DMS153 treated with DMSO at 0.1 percent for 48 hours (cell line): ENCODE data around the gene MINK1.

Experiments
- DNase-seq: peaks from one replicate; lab custom pipeline; 2025; ENCODE audit not compliant: unreplicated experiment; lab: John Stamatoyannopoulos, UW

Gene MINK1

GRCh38 chr17:4928881-4929280 is 95.7 kb downstream of the MINK1 start:
- DNase-seq = no peak

GRCh38 chr17:4931963-4932362 is 98.8 kb downstream of the MINK1 start, which contains the start of gene GP1BA:
Gene GP1BA, plus strand, starts transcription at chr17:4932277. Its CDS starts 328 bp downstream, at chr17:4932605.
- DNase-seq = no peak

DNA sequence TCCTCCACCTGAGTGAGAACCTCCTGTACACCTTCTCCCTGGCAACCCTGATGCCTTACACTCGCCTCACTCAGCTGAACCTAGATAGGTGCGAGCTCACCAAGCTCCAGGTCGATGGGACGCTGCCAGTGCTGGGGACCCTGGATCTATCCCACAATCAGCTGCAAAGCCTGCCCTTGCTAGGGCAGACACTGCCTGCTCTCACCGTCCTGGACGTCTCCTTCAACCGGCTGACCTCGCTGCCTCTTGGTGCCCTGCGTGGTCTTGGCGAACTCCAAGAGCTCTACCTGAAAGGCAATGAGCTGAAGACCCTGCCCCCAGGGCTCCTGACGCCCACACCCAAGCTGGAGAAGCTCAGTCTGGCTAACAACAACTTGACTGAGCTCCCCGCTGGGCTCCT is 99.6 kb downstream of the MINK1 start:
- DNase-seq = no peak

GRCh38 chr17:4933646-4934045 is 100.5 kb downstream of the MINK1 start:
- DNase-seq = no peak

DNA sequence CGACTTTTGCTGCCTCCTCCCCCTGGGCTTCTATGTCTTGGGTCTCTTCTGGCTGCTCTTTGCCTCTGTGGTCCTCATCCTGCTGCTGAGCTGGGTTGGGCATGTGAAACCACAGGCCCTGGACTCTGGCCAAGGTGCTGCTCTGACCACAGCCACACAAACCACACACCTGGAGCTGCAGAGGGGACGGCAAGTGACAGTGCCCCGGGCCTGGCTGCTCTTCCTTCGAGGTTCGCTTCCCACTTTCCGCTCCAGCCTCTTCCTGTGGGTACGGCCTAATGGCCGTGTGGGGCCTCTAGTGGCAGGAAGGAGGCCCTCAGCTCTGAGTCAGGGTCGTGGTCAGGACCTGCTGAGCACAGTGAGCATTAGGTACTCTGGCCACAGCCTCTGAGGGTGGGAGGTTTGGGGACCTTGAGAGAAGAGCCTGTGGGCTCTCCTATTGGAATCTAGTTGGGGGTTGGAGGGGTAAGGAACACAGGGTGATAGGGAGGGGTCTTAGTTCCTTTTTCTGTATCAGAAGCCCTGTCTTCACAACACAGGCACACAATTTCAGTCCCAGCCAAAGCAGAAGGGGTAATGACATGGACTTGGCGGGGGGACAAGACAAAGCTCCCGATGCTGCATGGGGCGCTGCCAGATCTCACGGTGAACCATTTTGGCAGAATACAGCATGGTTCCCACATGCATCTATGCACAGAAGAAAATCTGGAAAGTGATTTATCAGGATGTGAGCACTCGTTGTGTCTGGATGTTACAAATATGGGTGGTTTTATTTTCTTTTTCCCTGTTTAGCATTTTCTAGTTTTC is 101.2 kb downstream of the MINK1 start:
- peak; percentile 3 for DNase-seq

DNA sequence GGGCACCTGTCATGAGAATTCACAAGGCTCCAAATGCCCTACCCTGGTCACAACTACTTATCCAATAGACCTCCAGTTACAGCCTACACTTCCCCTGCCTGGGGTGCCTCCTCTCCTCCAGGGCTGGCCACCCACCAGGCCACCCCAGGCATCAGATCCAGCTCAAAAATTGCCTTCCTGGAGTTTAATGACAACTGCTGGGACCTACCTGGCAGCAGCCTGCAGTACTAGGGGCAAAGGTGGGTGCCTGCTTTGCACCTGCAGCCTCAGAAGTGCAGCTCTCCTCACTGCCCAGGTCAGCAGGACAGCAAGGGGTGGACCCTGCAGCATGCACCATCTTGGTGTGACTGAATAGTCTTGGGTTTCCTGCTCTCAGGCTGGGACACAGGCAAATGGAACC is 102.5 kb downstream of the MINK1 start:
- DNase-seq = no peak

GRCh38 chr17:4936436-4936835 is 103.3 kb downstream of the MINK1 start:
- no peak for DNase-seq

- DNase-seq = no peak
Measured at GRCh38 chr17:4937553-4937952, 104.4 kb downstream of the MINK1 start.

DNA sequence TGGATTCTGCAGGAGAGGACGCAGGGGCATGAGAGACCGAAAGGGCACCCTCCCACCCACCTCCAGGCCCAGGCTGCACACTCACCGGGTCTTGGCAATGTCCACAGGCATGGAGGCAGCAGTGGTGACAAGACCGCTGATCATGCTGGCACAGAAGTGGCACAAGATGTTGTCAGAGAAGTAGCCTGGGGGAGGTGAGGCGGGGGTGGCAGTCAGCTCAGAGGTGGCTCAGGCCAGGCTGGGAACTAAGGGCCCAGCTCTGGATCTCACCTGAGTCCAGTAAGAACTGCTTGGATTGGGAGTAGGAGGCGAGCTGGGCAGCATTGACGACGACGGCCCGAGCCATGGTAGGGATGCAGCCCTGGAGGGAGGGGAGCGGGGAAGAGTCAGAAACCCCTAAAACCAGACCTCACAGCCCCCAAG is 104.9 kb downstream of the MINK1 start:
- DNase-seq = no peak

GRCh38 chr17:4938688-4939545 is 105.8 kb downstream of the MINK1 start:
- no peak for DNase-seq

DNA sequence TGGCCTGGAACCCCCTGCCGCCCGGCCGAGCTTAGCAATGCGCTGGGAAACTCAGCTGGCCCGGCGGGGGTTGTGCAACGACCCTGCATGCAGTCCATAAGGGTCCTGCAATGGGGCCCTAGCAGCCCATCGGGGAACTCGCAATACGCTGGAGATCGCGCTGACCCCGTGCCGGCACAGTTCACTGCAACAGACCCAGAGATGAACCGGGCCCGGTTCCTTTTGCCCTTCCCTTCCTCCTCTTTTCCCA is 106.3 kb downstream of the MINK1 start:
- DNase-seq = no peak

GRCh38 chr17:4939796-4940554 is 106.8 kb downstream of the MINK1 start, which contains the start of the genes RNF167 and SLC25A11:
Gene RNF167, plus strand, starts transcription at chr17:4940268. Its CDS starts 642 bp downstream, at chr17:4940910.
Gene SLC25A11, minus strand, starts transcription at chr17:4940046. Its CDS starts 136 bp downstream, at chr17:4939910.
- DNase-seq = peak; percentile 85

GRCh38 chr17:4940555-4941318 is 107.6 kb downstream of the MINK1 start:
- no peak for DNase-seq

- DNase-seq = no peak
Measured at GRCh38 chr17:4941319-4941610, 108.1 kb downstream of the MINK1 start.

- DNase-seq = no peak
Measured at GRCh38 chr17:4942760-4943508, 109.8 kb downstream of the MINK1 start.

DNA sequence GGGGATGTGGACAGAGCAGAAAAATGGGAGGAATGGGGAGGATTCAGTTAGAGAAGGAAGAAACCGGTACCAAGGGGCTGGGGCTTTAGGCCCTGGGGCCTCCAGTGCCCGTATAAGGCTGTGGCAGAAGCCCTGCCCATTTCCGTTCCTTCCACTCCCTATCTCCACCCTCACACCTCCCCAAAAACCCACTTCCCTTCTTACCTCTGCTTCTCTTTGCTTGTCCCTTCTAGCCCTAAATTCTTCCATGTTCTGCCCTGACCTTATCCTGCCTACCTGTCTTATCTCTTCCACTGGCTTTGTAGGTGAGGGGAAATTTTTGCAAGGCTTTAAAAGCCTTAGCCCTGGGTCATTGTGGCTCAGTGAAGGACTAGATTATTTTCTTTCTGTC is 111.0 kb downstream of the MINK1 start:
- DNase-seq = no peak

DNA sequence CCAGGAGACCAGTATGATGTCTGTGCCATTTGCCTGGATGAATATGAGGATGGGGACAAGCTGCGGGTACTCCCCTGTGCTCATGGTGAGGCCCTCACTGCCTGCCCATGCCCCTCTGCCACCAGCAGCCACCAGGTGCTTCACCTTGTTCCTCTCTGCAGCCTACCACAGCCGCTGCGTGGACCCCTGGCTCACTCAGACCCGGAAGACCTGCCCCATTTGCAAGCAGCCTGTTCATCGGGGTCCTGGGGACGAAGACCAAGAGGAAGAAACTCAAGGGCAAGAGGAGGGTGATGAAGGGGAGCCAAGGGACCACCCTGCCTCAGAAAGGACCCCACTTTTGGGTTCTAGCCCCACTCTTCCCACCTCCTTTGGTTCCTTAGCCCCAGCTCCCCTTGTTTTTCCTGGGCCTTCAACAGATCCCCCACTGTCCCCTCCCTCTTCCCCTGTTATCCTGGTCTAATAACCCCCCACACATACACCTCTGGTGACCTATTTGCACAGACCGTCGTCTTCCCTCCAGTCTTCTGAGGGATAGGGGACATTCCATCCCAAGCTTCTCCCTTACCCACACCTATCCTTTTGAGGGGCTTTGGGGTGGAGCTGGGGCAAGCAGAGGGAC is 111.5 kb downstream of the MINK1 start:
- DNase-seq = no peak

DNA sequence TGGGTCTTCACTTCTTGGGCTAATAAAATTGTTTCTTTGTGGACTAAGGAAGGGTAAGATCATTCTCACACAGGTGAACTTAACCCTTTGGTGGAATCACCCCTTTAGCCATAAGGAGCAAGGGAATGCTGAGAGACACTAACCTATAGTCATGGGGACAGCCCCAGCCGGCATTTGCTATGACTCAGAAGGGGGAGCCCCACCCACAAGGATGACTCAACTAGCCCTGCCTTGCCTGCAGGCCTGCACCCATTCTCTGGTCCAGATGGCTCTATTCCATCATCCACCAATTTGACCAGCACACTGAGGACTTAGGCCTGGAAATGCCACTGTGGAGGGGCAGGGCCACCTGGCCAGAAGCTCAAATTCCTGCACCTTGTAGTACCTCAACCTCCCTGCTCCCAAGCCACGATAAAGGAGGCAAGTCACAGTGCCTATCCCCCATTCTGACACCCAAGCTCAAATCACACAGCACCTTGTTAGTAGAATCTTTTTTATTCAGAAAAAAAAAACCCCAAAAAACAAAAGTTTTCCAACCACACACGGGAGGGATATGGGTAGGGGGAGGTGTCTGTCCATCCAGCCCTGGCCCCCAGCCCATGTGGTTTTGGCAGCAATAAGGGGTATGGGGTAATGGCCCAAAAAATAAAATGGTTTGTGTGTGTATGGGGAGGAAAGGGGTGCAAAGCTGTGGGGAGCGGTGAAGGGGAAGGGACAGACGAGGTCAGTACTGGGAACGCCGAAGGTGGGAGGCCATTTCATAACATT is 112.2 kb downstream of the MINK1 start:
- no peak for DNase-seq

- no peak for DNase-seq
Measured at GRCh38 chr17:4945944-4946280, 112.8 kb downstream of the MINK1 start.
